HepG2 (cell line): ENCODE results near the gene ACER3. TPM values are rescaled to one million over a fixed set of nuclear protein-coding genes. Genes with fewer than 3 reads are reported as not detected.

Experiments
- ATAC-seq: fragments of 200-7000 bp; cut with Tn5 transposase; 3 replicates; pipeline ENCODE4 v1.9.1; 2020; ENCODE audit warnings: mild to moderate bottlenecking, moderate library complexity
- BruUV-seq: library from RNA; stranded (reverse); fragments of 400-500 nt; replicated peaks from 2 replicates; lab custom pipeline; 2021; lab: Mats Ljungman, UMichigan
- CTCF ChIA-PET: fragments of 300-600 bp; formaldehyde crosslinking; extraction: SDS; loops from one replicate; lab custom pipeline; 2021; ENCODE audit warnings: low total read pairs, inconsistent platforms, low intra/inter-chr PET ratio; lab: Yijun Ruan, JAX
- POLR2A ChIA-PET: fragments of 350-600 bp; sonication (Branson Sonifier 250); formaldehyde crosslinking; loops from one replicate; lab custom pipeline; 2020; ENCODE audit warnings: antibody characterized with exemption, inconsistent platforms; lab: Yijun Ruan, JAX
- DNase-seq: peaks from one replicate; pipeline ENCODE4 v3.0.0-alpha.2; 2015; ENCODE audit warnings: low spot score
- FAIRE-seq: peaks from 3 replicates; lab custom pipeline; 2011; peaks lifted over from hg19 to GRCh38; lab: Jason Lieb, UNC
- H2AFZ ChIP-seq: one replicate; pipeline ENCODE4 v1.6.1; 2011; ENCODE audit warnings: low read length, inconsistent platforms
- H3K27ac ChIP-seq: fragments of 300-600 bp; 3 replicates; pipeline ENCODE4 v1.8.0; 2011; ENCODE audit warnings: mixed run types, mild to moderate bottlenecking, mixed read lengths, low read length, inconsistent platforms; ENCODE audit not compliant: insufficient read depth; ENCODE audit errors: extremely low read length
- H3K27me3 ChIP-seq, 2 experiments: fragments of 200-600 bp in 1 of 2; 2 replicates in 1 of 2; 3 replicates in 1 of 2; pipeline versions ENCODE4 v1.6.0 to v1.8.0; 2011; ENCODE audit warnings: low read length in 2 of 2, mild to moderate bottlenecking in 2 of 2, moderate library complexity in 2 of 2, inconsistent platforms in 1 of 2; ENCODE audit not compliant: insufficient read depth in 2 of 2, control insufficient read depth in 1 of 2
- H3K36me3 ChIP-seq, 2 experiments: fragments of 200-600 bp in 1 of 2; replicated peaks in 1 of 2; 2 replicates in 1 of 2; 3 replicates in 1 of 2; pipeline versions ENCODE4 v1.5.1 to v1.8.0; 2011; ENCODE audit warnings: low read length in 2 of 2, inconsistent platforms in 1 of 2; ENCODE audit not compliant: insufficient read depth in 2 of 2, control insufficient read depth in 1 of 2
- H3K4me1 ChIP-seq: 2 replicates; pipeline ENCODE4 v1.5.1; 2012; ENCODE audit warnings: low read length, inconsistent platforms; ENCODE audit not compliant: insufficient read depth
- H3K4me2 ChIP-seq: 2 replicates; pipeline ENCODE4 v1.6.0; 2011; ENCODE audit warnings: low read depth, low read length, inconsistent platforms
- H3K4me3 ChIP-seq, 3 experiments: fragments of 200-600 bp in 1 of 3; sonication (generic), shearing (Covaris generic) in 1 of 3; replicated peaks in 1 of 3; 2 replicates each; pipeline ENCODE4 v1.5.1; 2011 to 2016; ENCODE audit warnings: low read length in 3 of 3, inconsistent platforms in 2 of 3, low read depth in 2 of 3, mild to moderate bottlenecking in 2 of 3, control low read depth in 1 of 3, mixed read lengths in 1 of 3; ENCODE audit not compliant: insufficient read depth in 1 of 3
- H3K79me2 ChIP-seq: one replicate; pipeline ENCODE4 v1.6.1; 2011; ENCODE audit warnings: low read length, inconsistent platforms; ENCODE audit not compliant: insufficient read depth
- H3K9ac ChIP-seq: 2 replicates; pipeline ENCODE4 v1.6.0; 2011; ENCODE audit warnings: mild to moderate bottlenecking, low read depth, low read length, inconsistent platforms; ENCODE audit not compliant: insufficient read depth
- H3K9me3 ChIP-seq: 2 replicates; pipeline ENCODE4 v1.5.1; 2012; ENCODE audit warnings: mild to moderate bottlenecking, low read length
- H4K20me1 ChIP-seq: 2 replicates; pipeline ENCODE4 v1.6.0; 2011; ENCODE audit warnings: inconsistent platforms, mild to moderate bottlenecking, low read length, moderate library complexity; ENCODE audit not compliant: insufficient read depth
- ELF1 ChIP-seq: sonication (generic); formaldehyde crosslinking; IDR thresholded peaks from 2 replicates; pipeline ENCODE4 v1.4.0; 2020; ENCODE audit warnings: missing genetic modification reagents
- KAT2B ChIP-seq: fragments of 150-350 bp; IDR thresholded peaks from 2 replicates; pipeline ENCODE4 v1.6.1; 2014; ENCODE audit warnings: low read depth, low read length, borderline replicate concordance
- KDM6A ChIP-seq: IDR thresholded peaks from 2 replicates; pipeline ENCODE4 v1.6.1; 2016; ENCODE audit warnings: low read depth
- MAF1 ChIP-seq: sonication (generic); formaldehyde crosslinking; IDR thresholded peaks from 2 replicates; pipeline ENCODE4 v1.5.0; 2020; ENCODE audit warnings: missing genetic modification reagents, borderline replicate concordance
- MAZ ChIP-seq, 2 experiments: sonication (generic) in 1 of 2; formaldehyde crosslinking in 1 of 2; IDR thresholded peaks; 2 replicates each; pipeline versions ENCODE4 v1.5.0 to v1.6.1; 2012 to 2020; ENCODE audit warnings: low read depth in 2 of 2, mild to moderate bottlenecking in 2 of 2, borderline replicate concordance in 1 of 2, improper control_type of control experiment in 1 of 2, low read length in 1 of 2, missing genetic modification reagents in 1 of 2, moderate library complexity in 1 of 2
- PRPF4 ChIP-seq: fragments of 200-400 bp; formaldehyde crosslinking; IDR thresholded peaks from 2 replicates; pipeline ENCODE4 v1.6.1; 2016; ENCODE audit warnings: low read length, low read depth; ENCODE audit not compliant: poor library complexity, severe bottlenecking
- PTBP1 ChIP-seq: fragments of 200-400 bp; formaldehyde crosslinking; IDR thresholded peaks from 2 replicates; pipeline ENCODE4 v1.6.1; 2018; ENCODE audit warnings: low read length, low read depth; ENCODE audit not compliant: poor library complexity, severe bottlenecking
- SALL1 ChIP-seq: sonication (generic); formaldehyde crosslinking; IDR thresholded peaks from 2 replicates; pipeline ENCODE4 v1.8.0; 2022; ENCODE audit warnings: mild to moderate bottlenecking, missing genetic modification reagents
- THAP11 ChIP-seq: IDR thresholded peaks from 2 replicates; pipeline ENCODE4 v1.6.1; 2016; ENCODE audit warnings: missing biosample characterization, missing genetic modification reagents
- ZBTB1 ChIP-seq: sonication (generic); formaldehyde crosslinking; IDR thresholded peaks from 2 replicates; pipeline ENCODE4 v1.4.0; 2020; ENCODE audit warnings: missing genetic modification reagents, borderline replicate concordance
- ZBTB21 ChIP-seq: sonication (generic); formaldehyde crosslinking; IDR thresholded peaks from 2 replicates; pipeline ENCODE4 v1.4.0; 2020; ENCODE audit warnings: missing genetic modification reagents
- ZFP36L1 ChIP-seq: sonication (generic); formaldehyde crosslinking; IDR thresholded peaks from 2 replicates; pipeline ENCODE4 v1.8.0; 2022; ENCODE audit warnings: mild to moderate bottlenecking, missing genetic modification reagents, moderate library complexity
- ZNF331 ChIP-seq: sonication (generic); formaldehyde crosslinking; IDR thresholded peaks from 2 replicates; pipeline ENCODE4 v1.4.0; 2020; ENCODE audit warnings: missing genetic modification reagents
- ZNF644 ChIP-seq: IDR thresholded peaks from 2 replicates; pipeline ENCODE4 v1.6.1; 2016; ENCODE audit warnings: low read depth
- ZNF737 ChIP-seq: sonication (generic); formaldehyde crosslinking; IDR thresholded peaks from 2 replicates; pipeline ENCODE4 v1.5.0; 2020; ENCODE audit warnings: missing genetic modification reagents, mild to moderate bottlenecking, borderline replicate concordance
- ZNF768 ChIP-seq: sonication (generic); formaldehyde crosslinking; IDR thresholded peaks from 2 replicates; pipeline ENCODE4 v1.4.0; 2020; ENCODE audit warnings: missing genetic modification reagents
- WGBS: methylation state at CpG from one replicate; pipeline ENCODE4 v1.1.6; 2017; ENCODE audit warnings: low lambda C conversion rate; 5-methylcytosine and 5-hydroxymethylcytosine counted together
- in situ Hi-C: cut with HindIII; loops from 2 replicates; pipeline ENCODE4 v1.10.0; 2017; ENCODE audit warnings: low pct_unique_long_range_greater_than_20kb; ENCODE audit not compliant: extremely low pct_ligation_motif_present
- intact Hi-C: fragments of 100-400 bp; cut with micrococcal nuclease; formaldehyde crosslinking; loops from one replicate; pipeline ENCODE4 v1.10.0; 2022; ENCODE audit not compliant: unreplicated experiment
- polyA plus RNA-seq, 8 experiments: library from polyadenylated mRNA; depleted of rRNA in 3 of 8; stranded (reverse) in 7 of 8; unstranded in 1 of 8; fragments of >200 nt; fragmentation: Illumina TruSeq in 4 of 8; extraction: Trizol in 4 of 8; gene quantifications; 2 replicates each; pipeline versions ENCODE4 v1.2.1 to v1.2.3, GENCODE V29; 2011 to 2016; ENCODE audit warnings: low read depth in 4 of 8, missing spikeins in 1 of 8, mixed read lengths in 1 of 8; ENCODE audit not compliant: insufficient read depth in 1 of 8
- total RNA-seq, 5 experiments: library from RNA; depleted of rRNA; stranded (reverse); fragments of >200 nt; fragmentation: Illumina TruSeq; extraction: Trizol; gene quantifications; 2 replicates each; pipeline ENCODE4 v1.2.3, GENCODE V29; 2016; ENCODE audit warnings: low read depth in 1 of 5

The ACER3 gene
- total and polyA plus RNA-seq, 2 of the 13 experiments (the other 11 are each of a cell fraction or from before 2014, with no cell fraction given) = 6.0 to 9.8 TPM

DNA sequence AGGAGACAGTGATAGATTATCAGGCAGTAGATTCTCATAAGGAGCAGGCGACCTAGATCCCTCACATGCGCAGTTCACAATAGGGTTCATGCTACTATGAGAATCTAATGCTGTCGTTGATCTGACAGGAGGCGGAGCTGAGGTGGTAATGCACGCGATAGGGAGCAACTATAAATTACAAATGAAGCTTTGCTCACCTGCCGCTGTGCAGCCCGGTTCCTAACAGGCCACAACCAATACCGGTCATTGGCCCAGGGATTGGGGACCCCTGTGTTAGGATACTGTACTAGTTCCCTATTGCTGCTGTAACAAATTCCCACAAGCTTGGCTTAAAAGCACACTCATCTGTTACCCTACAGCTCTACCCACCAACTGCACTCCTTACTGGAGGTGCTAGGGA, 184.2 kb downstream of the ACER3 start:
- intact Hi-C loops = loop anchor here (5.0 to 10.0 kb wide), 2 partner anchors 238 to 320 kb away; no protein-coding TSS in a partner anchor
- H3K9me3 ChIP-seq = no peaks in the 10 kb centered on the region
- no peak overlapping the region for H3K27ac ChIP-seq
- TF ChIP-seq PRPF4 (no peak), ELF1 (no peak), ZFP36L1 (CRISPR knock-in tag) (no peak), ZNF644 (no peak), THAP11 (no peak), ZNF737 (CRISPR knock-in tag) (no peak), KAT2B (no peak)
- peaks cover 39% of the 10 kb centered on the region for H3K4me1 ChIP-seq
- FAIRE-seq (no peak), DNase-seq (no peak), ATAC-seq (no peak)
- H3K4me2 ChIP-seq = no peak overlapping the region
- 65% methylated on average over 6 of the region's 9 CpGs for WGBS
- ChIA-PET POLR2A (no interaction called here), CTCF (interaction anchor here (1.3 to 4.0 kb wide), 2 partner anchors 46 to 125 kb away, joined by 3 to 40 read pairs; no protein-coding TSS in a partner anchor)
- no peak overlapping the region for H3K9ac ChIP-seq
- no peaks in the 10 kb centered on the region for H4K20me1 ChIP-seq
- no peak overlapping the region for H3K4me3 ChIP-seq
- H2AFZ ChIP-seq = no peak overlapping the region
- BruUV-seq = no TSS peak
- no peaks in the 10 kb centered on the region for H3K36me3 ChIP-seq
- H3K27me3 ChIP-seq = peaks cover 2 to 40% of the 10 kb centered on the region in 2 experiments; a peak in 4 of 5 replicates
- in situ Hi-C loops = loop anchor here (5.0 to 25.0 kb wide), 3 partner anchors 47 to 313 kb away; no protein-coding TSS in a partner anchor
- H3K79me2 ChIP-seq = no peaks in the 10 kb centered on the region

- WGBS = 53% methylated on average over 22 of the region's 39 CpGs
- intact Hi-C loops (loop anchor here (2.0 to 10.0 kb wide), 3 partner anchors 55 to 321 kb away; no protein-coding TSS in a partner anchor), in situ Hi-C loops (loop anchor here (5.0 to 25.0 kb wide), 2 partner anchors 46 to 134 kb away; no protein-coding TSS in a partner anchor)
- Histone ChIP-seq H3K4me1 (peaks cover 39% of the 10 kb centered on the region), H3K4me3 (no peak overlapping the region), H4K20me1 (no peaks in the 10 kb centered on the region), H2AFZ (no peak overlapping the region), H3K9ac (no peak overlapping the region), H3K9me3 (no peaks in the 10 kb centered on the region), H3K36me3 (no peaks in the 10 kb centered on the region), H3K79me2 (no peaks in the 10 kb centered on the region), H3K27ac (no peak overlapping the region), H3K27me3 (peaks cover 2 to 32% of the 10 kb centered on the region in 2 experiments; a peak in 4 of 5 replicates), H3K4me2 (peak overlapping the region; percentile 41)
- DNase-seq (no peak), FAIRE-seq (no peak), ATAC-seq (peak; percentile 73)
- CTCF ChIA-PET = interaction anchor here (0.8 to 4.1 kb wide), 6 partner anchors 27 to 126 kb away, joined by 5 to 85 read pairs (median 18); no protein-coding TSS in a partner anchor
- POLR2A ChIA-PET = no interaction called here
- BruUV-seq = no TSS peak
- TF ChIP-seq ZNF768 (peak; percentile 59; the same call in 1 of the 2 replicates), ZNF331 (CRISPR knock-in tag) (no peak), KDM6A (CRISPR knock-in tag) (no peak), PTBP1 (no peak), ZBTB21 (CRISPR knock-in tag) (no peak), MAZ (IDR thresholded peaks at IDR 0.05; ENCODE audit: borderline replicate concordance, low read depth, low read length) (no peak), MAZ (CRISPR knock-in tag; IDR thresholded peaks at IDR 0.05; ENCODE audit: low read depth) (no peak), SALL1 (peak; percentile 34; the same call in 1 of the 2 replicates), MAF1 (CRISPR knock-in tag) (no peak), ZBTB1 (CRISPR knock-in tag) (peak; percentile 67; the same call in 1 of the 2 replicates)
Observed at GRCh38 chr11:77046060-77046501, 185.4 kb downstream of the ACER3 start.
